ENCODE measurements around the gene SNX25.

GRCh38 chr4:185235843-185236503 is 26.6 kb downstream of the SNX25 start:
- TF ChIP-seq EP300 (IDR thresholded peaks at IDR 0.05) (no peak), CTCF (IDR thresholded peaks at IDR 0.05) (no peak)

Data from esophagus muscularis mucosa (tissue), 3 donors.